Measurements from ENCODE around the gene CWC27.

Gene CWC27

DNA sequence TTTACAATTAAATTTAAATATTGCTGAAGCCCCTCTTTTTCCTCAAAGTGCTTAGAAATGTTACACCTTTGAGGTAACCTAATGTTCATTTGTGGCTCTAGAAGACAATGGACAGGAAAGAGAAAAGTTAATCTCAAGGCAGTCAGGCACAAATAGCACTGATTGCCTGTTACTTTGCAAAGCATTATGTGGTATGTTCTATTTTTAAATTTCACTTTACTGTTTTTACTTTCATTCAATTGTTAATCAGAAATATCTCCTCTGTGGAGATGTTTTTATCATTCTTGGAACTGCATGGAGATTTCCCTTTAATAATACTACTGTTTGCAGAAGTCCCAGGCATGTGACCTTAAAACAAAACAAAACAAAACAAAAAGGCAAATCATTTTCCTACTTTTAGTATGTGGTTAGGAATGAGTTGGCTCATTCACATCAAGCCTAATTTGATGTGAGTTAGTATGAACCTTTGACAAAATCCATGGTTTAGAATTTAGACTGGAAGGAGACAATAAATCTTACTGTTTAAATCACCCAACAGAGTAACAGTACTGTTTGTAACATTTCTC lies 67.5 kb downstream of the CWC27 start:
- Histone ChIP-seq H3K4me3 (replicated peaks; ENCODE audit: insufficient read depth, low read length) (no peak overlapping the region), H3K27ac (replicated peaks) (no peak overlapping the region), H3K27me3 (ENCODE audit: insufficient read depth, poor library complexity, severe bottlenecking) (no peaks in the 10 kb centered on the region)
- DNase-seq (ENCODE audit: low read depth in 1 of 2, low spot score in 1 of 2): no peak
- TF ChIP-seq GABPA (IDR thresholded peaks at IDR 0.05; ENCODE audit: low read depth) (no peak), SPI1 (IDR thresholded peaks at IDR 0.05; ENCODE audit: borderline replicate concordance, low read depth) (no peak), REST (IDR thresholded peaks at IDR 0.05; ENCODE audit: insufficient replicate concordance, low read depth) (no peak), POLR2AphosphoS5 (IDR thresholded peaks at IDR 0.05; ENCODE audit: low read depth) (no peak)
- TF ChIP-seq, protein P1, sequence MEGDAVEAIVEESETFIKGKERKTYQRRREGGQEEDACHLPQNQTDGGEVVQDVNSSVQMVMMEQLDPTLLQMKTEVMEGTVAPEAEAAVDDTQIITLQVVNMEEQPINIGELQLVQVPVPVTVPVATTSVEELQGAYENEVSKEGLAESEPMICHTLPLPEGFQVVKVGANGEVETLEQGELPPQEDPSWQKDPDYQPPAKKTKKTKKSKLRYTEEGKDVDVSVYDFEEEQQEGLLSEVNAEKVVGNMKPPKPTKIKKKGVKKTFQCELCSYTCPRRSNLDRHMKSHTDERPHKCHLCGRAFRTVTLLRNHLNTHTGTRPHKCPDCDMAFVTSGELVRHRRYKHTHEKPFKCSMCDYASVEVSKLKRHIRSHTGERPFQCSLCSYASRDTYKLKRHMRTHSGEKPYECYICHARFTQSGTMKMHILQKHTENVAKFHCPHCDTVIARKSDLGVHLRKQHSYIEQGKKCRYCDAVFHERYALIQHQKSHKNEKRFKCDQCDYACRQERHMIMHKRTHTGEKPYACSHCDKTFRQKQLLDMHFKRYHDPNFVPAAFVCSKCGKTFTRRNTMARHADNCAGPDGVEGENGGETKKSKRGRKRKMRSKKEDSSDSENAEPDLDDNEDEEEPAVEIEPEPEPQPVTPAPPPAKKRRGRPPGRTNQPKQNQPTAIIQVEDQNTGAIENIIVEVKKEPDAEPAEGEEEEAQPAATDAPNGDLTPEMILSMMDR (IDR thresholded peaks at IDR 0.05; ENCODE audit: insufficient read depth, low read length): no peak

DNA sequence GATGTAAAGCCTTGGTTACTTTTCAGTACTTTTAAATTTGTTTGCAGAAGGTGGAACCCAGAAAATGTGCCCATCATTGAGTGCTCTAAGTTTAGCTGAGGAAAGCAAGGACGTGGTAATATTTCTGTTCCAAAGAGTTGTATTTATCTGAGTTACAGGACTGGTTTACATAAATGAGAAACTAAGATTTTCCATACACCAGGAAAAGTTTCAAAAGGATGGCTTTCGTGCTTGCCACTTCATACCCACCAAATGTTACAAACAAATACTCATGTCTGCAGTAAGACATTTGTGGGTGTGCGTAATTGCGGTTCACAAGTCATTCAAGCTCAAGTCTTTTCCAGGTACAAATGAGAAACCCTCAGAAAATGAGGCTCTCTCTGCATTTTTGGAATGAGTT lies 68.1 kb downstream of the CWC27 start:
- H3K4me3 ChIP-seq (replicated peaks; ENCODE audit: insufficient read depth, low read length): no peak overlapping the region
- DNase-seq (ENCODE audit: low read depth in 1 of 2, low spot score in 1 of 2): no peak
- H3K27ac ChIP-seq (replicated peaks): no peak overlapping the region
- no peak for TF ChIP-seq POLR2AphosphoS5 (IDR thresholded peaks at IDR 0.05; ENCODE audit: low read depth)
- H3K27me3 ChIP-seq (ENCODE audit: insufficient read depth, poor library complexity, severe bottlenecking): no peaks in the 10 kb centered on the region

GRCh38 chr5:64838376-64838775 lies 69.6 kb downstream of the CWC27 start:
- TF ChIP-seq POLR2AphosphoS5 (IDR thresholded peaks at IDR 0.05; ENCODE audit: low read depth) (no peak), SPI1 (IDR thresholded peaks at IDR 0.05; ENCODE audit: borderline replicate concordance, low read depth) (no peak), GABPA (IDR thresholded peaks at IDR 0.05; ENCODE audit: low read depth) (no peak), REST (IDR thresholded peaks at IDR 0.05; ENCODE audit: insufficient replicate concordance, low read depth) (no peak)
- TF ChIP-seq, protein P1 (IDR thresholded peaks at IDR 0.05; ENCODE audit: insufficient read depth, low read length): no peak
- no peak for DNase-seq (ENCODE audit: low read depth in 1 of 2, low spot score in 1 of 2)
- no peak overlapping the region for H3K4me3 ChIP-seq (replicated peaks; ENCODE audit: insufficient read depth, low read length)
- H3K27me3 ChIP-seq (ENCODE audit: insufficient read depth, poor library complexity, severe bottlenecking): no peaks in the 10 kb centered on the region
- no peak overlapping the region for H3K27ac ChIP-seq (replicated peaks)

DNA sequence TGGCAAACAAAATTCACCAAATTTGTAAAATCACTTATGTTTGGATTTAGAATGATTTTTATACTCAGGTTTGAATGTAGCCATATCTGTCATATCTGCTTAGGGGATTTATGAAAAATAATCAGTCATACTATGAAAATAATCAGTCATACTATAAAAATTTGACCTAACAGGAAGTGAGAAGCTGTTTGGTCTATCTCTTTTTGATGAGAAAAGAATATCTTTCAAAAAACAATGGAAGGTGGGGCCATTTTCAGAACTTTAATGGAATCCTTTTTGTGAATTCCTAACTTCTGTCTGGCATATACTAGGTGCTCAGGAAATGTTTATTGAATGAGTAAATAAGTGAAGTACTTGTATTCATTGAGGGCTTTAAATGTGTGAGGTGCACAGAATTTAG lies 70.1 kb downstream of the CWC27 start:
- H3K4me3 ChIP-seq (replicated peaks; ENCODE audit: insufficient read depth, low read length): no peak overlapping the region
- no peak for TF ChIP-seq POLR2AphosphoS5 (IDR thresholded peaks at IDR 0.05; ENCODE audit: low read depth)
- TF ChIP-seq, protein P1 (IDR thresholded peaks at IDR 0.05; ENCODE audit: insufficient read depth, low read length): no peak
- no peak for TF ChIP-seq GABPA (IDR thresholded peaks at IDR 0.05; ENCODE audit: low read depth)
- TF ChIP-seq REST (IDR thresholded peaks at IDR 0.05; ENCODE audit: insufficient replicate concordance, low read depth): no peak
- no peak for TF ChIP-seq SPI1 (IDR thresholded peaks at IDR 0.05; ENCODE audit: borderline replicate concordance, low read depth)
- no peak overlapping the region for H3K27ac ChIP-seq (replicated peaks)
- DNase-seq (ENCODE audit: low read depth in 1 of 2, low spot score in 1 of 2): no peak
- H3K27me3 ChIP-seq (ENCODE audit: insufficient read depth, poor library complexity, severe bottlenecking): no peaks in the 10 kb centered on the region
